HG03575 (cell line): ENCODE results near the gene EIF2B5.

Experiments used
- ATAC-seq: cut with Tn5 transposase; IDR thresholded peaks from one replicate; pipeline ENCODE4 v1.9.1; 2021; ENCODE audit not compliant: unreplicated experiment, insufficient number of reproducible peaks, low FRiP score; ENCODE audit errors: extremely low read depth

The EIF2B5 gene

GRCh38 chr3:184169896-184170875 lies 35.0 kb downstream of the EIF2B5 start:
- no peak for ATAC-seq

GRCh38 chr3:184171562-184171961 lies 36.4 kb downstream of the EIF2B5 start:
- ATAC-seq = no peak

DNA sequence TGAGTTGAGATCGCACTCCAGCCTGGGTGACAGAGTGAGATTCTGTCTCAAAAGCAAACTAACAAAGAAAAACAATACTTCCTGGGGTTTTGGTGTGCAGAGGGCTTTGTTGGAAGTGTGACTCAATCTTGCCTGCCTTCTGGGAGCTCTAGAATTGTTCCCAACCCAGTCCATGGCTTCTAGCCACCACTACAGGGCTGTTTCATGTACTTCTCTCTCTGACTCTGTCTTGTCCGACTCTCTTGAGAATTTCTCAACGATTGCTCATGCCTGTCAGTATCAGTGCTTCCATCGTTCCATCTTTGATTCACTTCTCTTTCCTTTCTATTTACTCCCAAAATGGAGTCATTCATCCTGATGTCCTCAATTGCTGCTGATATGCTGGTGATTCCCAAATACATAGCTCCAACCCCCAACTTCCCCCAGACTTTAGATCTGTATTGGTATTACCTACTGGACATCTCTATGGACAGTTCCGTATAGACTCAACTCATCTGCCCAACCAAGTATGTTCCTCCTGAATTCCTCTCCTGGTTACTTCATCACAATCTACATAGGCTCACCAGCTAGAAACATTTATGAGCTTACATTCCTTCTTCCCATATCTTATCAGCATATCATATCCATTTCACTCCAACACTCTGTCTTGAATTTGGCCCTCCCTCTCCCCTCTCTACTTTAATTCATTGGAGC lies 37.7 kb downstream of the EIF2B5 start:
- no peak for ATAC-seq

GRCh38 chr3:184173374-184173722 lies 38.2 kb downstream of the EIF2B5 start:
- ATAC-seq = no peak

- ATAC-seq = no peak
Measured at GRCh38 chr3:184174284-184174645, 39.1 kb downstream of the EIF2B5 start.

GRCh38 chr3:184174646-184175492 lies 39.7 kb downstream of the EIF2B5 start, which contains the start of gene AP2M1:
Gene AP2M1 (plus strand): TSS chr3:184174855. CDS start chr3:184176994, 2,139 bp downstream.
- ATAC-seq = peak; percentile 85

- no peak for ATAC-seq
Measured at GRCh38 chr3:184175506-184175905, 40.3 kb downstream of the EIF2B5 start.

- ATAC-seq = no peak
Measured at GRCh38 chr3:184175981-184176376, 40.8 kb downstream of the EIF2B5 start.

GRCh38 chr3:184176377-184177330 lies 41.5 kb downstream of the EIF2B5 start:
- ATAC-seq = no peak

GRCh38 chr3:184177331-184177731 lies 42.2 kb downstream of the EIF2B5 start:
- ATAC-seq = no peak

DNA sequence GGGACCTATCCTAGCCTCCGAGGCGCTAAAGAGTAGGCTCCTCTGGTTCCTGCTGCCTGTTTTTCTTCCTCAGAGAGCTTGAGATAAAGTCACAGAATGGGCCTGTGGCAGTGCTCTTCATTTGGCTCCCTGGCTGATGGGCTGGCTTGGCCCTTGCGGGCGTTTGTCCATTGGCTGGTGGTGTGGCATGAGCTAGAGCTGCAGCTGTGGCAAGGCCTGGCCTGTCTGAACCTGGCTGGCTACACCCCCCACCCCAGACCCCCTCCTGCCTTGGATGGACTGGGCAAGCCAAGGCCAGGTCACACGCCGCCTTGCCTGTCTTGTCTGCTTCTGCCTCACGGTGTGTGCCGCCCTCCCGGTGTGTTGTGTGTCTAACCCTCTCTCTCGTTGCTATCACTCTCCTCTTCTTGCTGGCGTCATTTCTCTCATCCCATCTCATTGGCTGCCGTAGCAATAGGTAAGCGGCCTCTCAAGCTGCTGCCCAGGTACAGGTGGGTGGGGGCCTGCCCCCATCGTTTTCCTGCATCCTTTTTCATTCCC lies 42.7 kb downstream of the EIF2B5 start:
- ATAC-seq = no peak

DNA sequence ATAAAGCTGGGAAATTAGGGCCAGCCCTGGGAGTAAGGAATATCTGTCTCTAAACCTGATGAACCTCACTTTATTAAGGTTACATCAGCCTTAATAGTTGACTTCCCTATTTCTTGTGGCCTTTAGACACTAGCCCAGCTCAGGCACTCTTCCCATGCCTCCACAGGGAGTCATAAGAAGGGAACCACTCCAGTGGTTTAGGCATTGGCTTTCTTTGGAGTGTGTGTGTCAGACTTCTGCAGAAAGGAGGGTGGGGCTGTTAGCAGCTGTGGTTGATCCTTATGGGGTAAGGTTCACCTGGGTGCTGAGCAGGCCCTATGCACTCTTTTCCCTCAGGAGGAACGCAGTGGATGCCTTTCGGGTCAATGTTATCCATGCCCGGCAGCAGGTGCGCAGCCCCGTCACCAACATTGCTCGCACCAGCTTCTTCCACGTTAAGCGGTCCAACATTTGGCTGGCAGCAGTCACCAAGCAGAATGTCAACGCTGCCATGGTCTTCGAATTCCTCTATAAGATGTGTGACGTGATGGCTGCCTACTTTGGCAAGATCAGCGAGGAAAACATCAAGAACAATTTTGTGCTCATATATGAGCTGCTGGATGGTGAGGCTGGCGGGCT lies 43.5 kb downstream of the EIF2B5 start:
- ATAC-seq = no peak

GRCh38 chr3:184180165-184180564 lies 45.0 kb downstream of the EIF2B5 start:
- ATAC-seq = no peak

DNA sequence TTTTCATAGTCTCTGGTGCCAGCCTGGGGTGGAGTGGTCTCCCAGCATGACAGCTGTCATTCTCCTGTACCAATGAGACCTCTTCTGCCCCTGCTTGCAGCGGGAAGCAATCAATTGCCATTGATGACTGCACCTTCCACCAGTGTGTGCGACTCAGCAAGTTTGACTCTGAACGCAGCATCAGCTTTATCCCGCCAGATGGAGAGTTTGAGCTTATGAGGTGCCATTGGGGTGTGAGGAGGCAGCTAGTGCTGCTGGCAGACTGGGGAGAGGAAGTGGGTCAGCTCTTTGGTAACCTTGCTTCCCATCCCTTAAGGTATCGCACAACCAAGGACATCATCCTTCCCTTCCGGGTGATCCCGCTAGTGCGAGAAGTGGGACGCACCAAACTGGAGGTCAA lies 46.4 kb downstream of the EIF2B5 start:
- no peak for ATAC-seq

- ATAC-seq = no peak
Measured at GRCh38 chr3:184183679-184184078, 48.5 kb downstream of the EIF2B5 start.

DNA sequence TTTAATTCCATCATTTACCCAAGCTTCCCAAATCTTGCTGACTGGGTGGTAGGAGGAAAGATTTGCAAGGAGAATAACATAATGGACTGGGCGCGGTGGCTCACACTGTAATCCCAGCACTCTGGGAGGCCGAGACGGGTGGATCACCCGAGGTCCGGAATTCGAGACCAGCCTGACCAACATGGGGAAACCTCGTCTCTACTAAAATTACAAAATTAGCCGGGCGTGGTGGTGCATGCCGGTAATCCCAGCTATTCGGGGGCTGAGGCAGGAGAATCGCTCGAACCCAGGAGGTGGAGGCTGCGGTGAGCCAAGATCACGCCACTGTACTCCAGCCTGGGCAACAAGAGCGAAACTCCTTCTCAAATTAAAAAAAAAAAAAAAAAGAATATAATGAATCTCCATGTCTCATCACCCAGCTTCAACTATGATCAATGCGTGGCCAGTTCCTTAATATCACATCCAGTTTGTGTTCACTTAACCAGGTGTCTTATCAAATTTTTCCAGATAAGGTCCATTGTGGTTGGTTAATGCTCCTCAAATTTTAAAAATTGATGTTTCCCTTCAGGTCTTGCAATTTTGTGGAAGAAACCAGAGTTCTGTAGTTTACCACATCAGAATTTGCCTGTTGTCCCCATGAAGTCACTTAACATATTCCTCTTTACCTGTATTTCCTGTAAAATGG lies 49.5 kb downstream of the EIF2B5 start:
- ATAC-seq = no peak
